ENCODE measurements around the gene SYTL2.

- TF ChIP-seq CTCF (IDR thresholded peaks at IDR 0.05): no peak
- no peak for TF ChIP-seq SIN3A (IDR thresholded peaks at IDR 0.05; ENCODE audit: borderline replicate concordance, low read depth, low read length)
- no peak for TF ChIP-seq RFX5 (IDR thresholded peaks at IDR 0.05; ENCODE audit: low read length)
- TF ChIP-seq SMC3 (IDR thresholded peaks at IDR 0.05; ENCODE audit: low read depth, low read length): no peak
- no peak for TF ChIP-seq EP300 (IDR thresholded peaks at IDR 0.05; ENCODE audit: borderline replicate concordance in 1 of 2, low read depth in 1 of 2, low read length in 1 of 2)
- no peak for TF ChIP-seq MXI1 (IDR thresholded peaks at IDR 0.05; ENCODE audit: low read depth, low read length)
- no peak for TF ChIP-seq EZH2phosphoT487 (IDR thresholded peaks at IDR 0.05; ENCODE audit: borderline replicate concordance, low read depth)
- no peak for TF ChIP-seq RXRA (IDR thresholded peaks at IDR 0.05; ENCODE audit: borderline replicate concordance, low read depth)
- TF ChIP-seq ELF1 (IDR thresholded peaks at IDR 0.05): no peak
- TF ChIP-seq PBX3 (IDR thresholded peaks at IDR 0.05): no peak
Measured at GRCh38 chr11:85779956-85780640, 30.8 kb downstream of the SYTL2 start.

Measured in SK-N-SH (cell line).